GM12875 (cell line): ENCODE results near the gene HNRNPD.
"Not testable (repeated sequence)": the region's sequence is repeated elsewhere in the genome, so short reads cannot be mapped to it uniquely, and the experiment has no call there.

Source experiments
- H3K4me3 ChIP-seq: one replicate; pipeline ENCODE4 v1.5.1; 2011; ENCODE audit warnings: low read depth, low read length, control low read depth
- TF ChIP-seq, protein P1 (sequence below): IDR thresholded peaks from 2 replicates; pipeline ENCODE4 v1.5.1; 2011; ENCODE audit warnings: low read depth, mild to moderate bottlenecking, control low read depth, inconsistent platforms, low read length, moderate library complexity, borderline replicate concordance; ENCODE audit not compliant: insufficient read depth

The HNRNPD gene

DNA sequence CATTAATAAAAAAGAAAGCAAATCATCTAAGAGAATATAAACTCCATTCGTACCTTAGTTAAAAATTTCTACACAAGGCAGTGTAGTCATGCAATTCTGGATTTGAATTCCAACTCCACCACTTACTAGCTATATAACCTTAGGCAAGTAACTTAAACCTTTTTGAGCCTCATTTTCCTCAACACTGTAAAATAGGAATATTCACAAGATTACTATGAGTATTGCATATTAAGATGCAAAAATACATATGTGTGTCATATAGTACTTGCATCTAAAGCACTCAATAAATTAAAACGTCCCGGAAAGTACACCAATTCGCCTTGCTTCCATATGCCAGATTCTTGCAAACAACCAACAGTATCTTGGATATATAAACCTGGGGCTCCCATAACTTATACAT is 42.0 kb downstream of the HNRNPD start:
- no peak overlapping the region for H3K4me3 ChIP-seq
- TF ChIP-seq, protein P1, sequence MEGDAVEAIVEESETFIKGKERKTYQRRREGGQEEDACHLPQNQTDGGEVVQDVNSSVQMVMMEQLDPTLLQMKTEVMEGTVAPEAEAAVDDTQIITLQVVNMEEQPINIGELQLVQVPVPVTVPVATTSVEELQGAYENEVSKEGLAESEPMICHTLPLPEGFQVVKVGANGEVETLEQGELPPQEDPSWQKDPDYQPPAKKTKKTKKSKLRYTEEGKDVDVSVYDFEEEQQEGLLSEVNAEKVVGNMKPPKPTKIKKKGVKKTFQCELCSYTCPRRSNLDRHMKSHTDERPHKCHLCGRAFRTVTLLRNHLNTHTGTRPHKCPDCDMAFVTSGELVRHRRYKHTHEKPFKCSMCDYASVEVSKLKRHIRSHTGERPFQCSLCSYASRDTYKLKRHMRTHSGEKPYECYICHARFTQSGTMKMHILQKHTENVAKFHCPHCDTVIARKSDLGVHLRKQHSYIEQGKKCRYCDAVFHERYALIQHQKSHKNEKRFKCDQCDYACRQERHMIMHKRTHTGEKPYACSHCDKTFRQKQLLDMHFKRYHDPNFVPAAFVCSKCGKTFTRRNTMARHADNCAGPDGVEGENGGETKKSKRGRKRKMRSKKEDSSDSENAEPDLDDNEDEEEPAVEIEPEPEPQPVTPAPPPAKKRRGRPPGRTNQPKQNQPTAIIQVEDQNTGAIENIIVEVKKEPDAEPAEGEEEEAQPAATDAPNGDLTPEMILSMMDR, result no peak

- H3K4me3 ChIP-seq, result no peak overlapping the region
- TF ChIP-seq, protein P1, result no peak
These were observed 53.4 kb downstream of the HNRNPD start for GRCh38 chr4:82320351-82320750.

DNA sequence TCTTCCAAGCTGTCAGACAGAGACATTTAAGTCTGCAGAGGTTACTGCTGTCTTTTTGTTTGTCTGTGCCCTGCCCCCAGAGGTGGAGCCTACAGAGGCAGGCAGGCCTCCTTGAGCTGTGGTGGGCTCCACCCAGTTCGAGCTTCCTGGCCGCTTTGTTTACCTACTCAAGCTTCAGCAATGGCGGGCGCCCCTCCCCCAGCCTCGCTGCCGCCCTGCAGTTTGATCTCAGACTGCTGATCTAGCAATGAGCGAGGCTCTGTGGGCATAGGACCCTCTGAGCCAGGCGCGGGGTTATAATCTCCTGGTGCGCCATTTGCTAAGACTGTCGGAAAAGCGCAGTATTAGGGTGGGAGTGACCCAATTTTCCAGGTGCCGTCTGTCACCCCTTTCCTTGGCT is 70.7 kb downstream of the HNRNPD start:
- not testable (repeated sequence) for H3K4me3 ChIP-seq
